ENCODE results near the gene AKAP7.
A peak's percentile ranks its signal among the peaks of the same experiment; 100 is the strongest.

The AKAP7 gene

GRCh38 chr6:131101911-131102680, 33.2 kb upstream of the AKAP7 start:
- H3K79me2 ChIP-seq, result no peaks in the 10 kb centered on the region
- no peak for TF ChIP-seq CTCF (IDR thresholded peaks at IDR 0.05)
- H3K9ac ChIP-seq, result no peak overlapping the region
- peak overlapping the region; percentile 17 for H2AFZ ChIP-seq
- H3K9me3 ChIP-seq (ENCODE audit: control insufficient read depth, low read length), result no peaks in the 10 kb centered on the region
- no peaks in the 10 kb centered on the region for H3K4me1 ChIP-seq
- no peak overlapping the region for H3K27ac ChIP-seq
- no peak overlapping the region for H3K4me2 ChIP-seq (ENCODE audit: low read length)
- H3K4me3 ChIP-seq (ENCODE audit: low read depth, low read length), result no peak overlapping the region
- no peaks in the 10 kb centered on the region for H3K27me3 ChIP-seq (ENCODE audit: control insufficient read depth, insufficient read depth, low read length)
- H3K36me3 ChIP-seq (ENCODE audit: control insufficient read depth, insufficient read depth, low read length), result no peaks in the 10 kb centered on the region

GRCh38 chr6:131103296-131103695, 32.0 kb upstream of the AKAP7 start:
- no peaks in the 10 kb centered on the region for H3K79me2 ChIP-seq
- H3K9ac ChIP-seq, result no peak overlapping the region
- H2AFZ ChIP-seq, result no peak overlapping the region
- TF ChIP-seq CTCF (IDR thresholded peaks at IDR 0.05), result no peak
- no peak overlapping the region for H3K4me2 ChIP-seq (ENCODE audit: low read length)
- H3K4me3 ChIP-seq (ENCODE audit: low read depth, low read length), result no peak overlapping the region
- no peaks in the 10 kb centered on the region for H3K27me3 ChIP-seq (ENCODE audit: control insufficient read depth, insufficient read depth, low read length)
- H3K27ac ChIP-seq, result no peak overlapping the region
- H3K9me3 ChIP-seq (ENCODE audit: control insufficient read depth, low read length), result no peaks in the 10 kb centered on the region
- H3K36me3 ChIP-seq (ENCODE audit: control insufficient read depth, insufficient read depth, low read length), result no peaks in the 10 kb centered on the region
- H3K4me1 ChIP-seq, result no peaks in the 10 kb centered on the region

- Histone ChIP-seq H3K27ac (no peak overlapping the region), H3K9ac (no peak overlapping the region), H3K79me2 (no peaks in the 10 kb centered on the region), H3K27me3 (ENCODE audit: control insufficient read depth, insufficient read depth, low read length) (no peaks in the 10 kb centered on the region), H3K4me2 (ENCODE audit: low read length) (no peak overlapping the region), H2AFZ (no peak overlapping the region), H3K4me1 (no peaks in the 10 kb centered on the region), H3K4me3 (ENCODE audit: low read depth, low read length) (no peak overlapping the region), H3K36me3 (ENCODE audit: control insufficient read depth, insufficient read depth, low read length) (no peaks in the 10 kb centered on the region), H3K9me3 (ENCODE audit: control insufficient read depth, low read length) (no peaks in the 10 kb centered on the region)
- no peak for TF ChIP-seq CTCF (IDR thresholded peaks at IDR 0.05)
Observed at GRCh38 chr6:131103901-131104300, 31.4 kb upstream of the AKAP7 start.

GRCh38 chr6:131107151-131107550, 28.1 kb upstream of the AKAP7 start:
- TF ChIP-seq CTCF (IDR thresholded peaks at IDR 0.05), result no peak
- no peaks in the 10 kb centered on the region for H3K9me3 ChIP-seq (ENCODE audit: control insufficient read depth, low read length)
- no peak overlapping the region for H3K4me2 ChIP-seq (ENCODE audit: low read length)
- H3K4me3 ChIP-seq (ENCODE audit: low read depth, low read length), result no peak overlapping the region
- no peak overlapping the region for H3K27ac ChIP-seq
- no peaks in the 10 kb centered on the region for H3K79me2 ChIP-seq
- H3K36me3 ChIP-seq (ENCODE audit: control insufficient read depth, insufficient read depth, low read length), result no peaks in the 10 kb centered on the region
- H3K9ac ChIP-seq, result no peak overlapping the region
- no peaks in the 10 kb centered on the region for H3K4me1 ChIP-seq
- no peak overlapping the region for H2AFZ ChIP-seq
- no peaks in the 10 kb centered on the region for H3K27me3 ChIP-seq (ENCODE audit: control insufficient read depth, insufficient read depth, low read length)

- H3K27ac ChIP-seq, result no peak overlapping the region
- TF ChIP-seq CTCF (IDR thresholded peaks at IDR 0.05), result no peak
- H3K27me3 ChIP-seq (ENCODE audit: control insufficient read depth, insufficient read depth, low read length), result no peaks in the 10 kb centered on the region
- H3K4me3 ChIP-seq (ENCODE audit: low read depth, low read length), result no peak overlapping the region
- H3K36me3 ChIP-seq (ENCODE audit: control insufficient read depth, insufficient read depth, low read length), result no peaks in the 10 kb centered on the region
- no peak overlapping the region for H3K9ac ChIP-seq
- H2AFZ ChIP-seq, result no peak overlapping the region
- no peaks in the 10 kb centered on the region for H3K4me1 ChIP-seq
- H3K9me3 ChIP-seq (ENCODE audit: control insufficient read depth, low read length), result no peaks in the 10 kb centered on the region
- no peaks in the 10 kb centered on the region for H3K79me2 ChIP-seq
- no peak overlapping the region for H3K4me2 ChIP-seq (ENCODE audit: low read length)
Observed at GRCh38 chr6:131112249-131112648, 23.0 kb upstream of the AKAP7 start.

Measured in parathyroid adenoma (tissue), 2 donors.